BE2C (cell line): ENCODE measurements around the gene ICAM5.
A peak's percentile ranks its signal among the peaks of the same experiment; 100 is the strongest.

Source experiments
- DNase-seq: peaks from one replicate; pipeline ENCODE4 v3.0.0-alpha.2; 2020
- H3K27me3 ChIP-seq: fragments of 250-450 bp; sonication (Bioruptor Pico); 2 replicates; pipeline ENCODE4 v1.5.1; 2020; ENCODE audit warnings: mild to moderate bottlenecking
- H3K36me3 ChIP-seq: fragments of 250-450 bp; sonication (Bioruptor Pico); 2 replicates; pipeline ENCODE4 v1.5.1; 2020; ENCODE audit warnings: mild to moderate bottlenecking
- H3K4me1 ChIP-seq: fragments of 250-450 bp; sonication (Bioruptor Pico); 2 replicates; pipeline ENCODE4 v1.5.1; 2020
- H3K4me3 ChIP-seq: 2 replicates; pipeline ENCODE4 v1.5.1; 2011; ENCODE audit warnings: low read depth, low read length
- H3K9me3 ChIP-seq: fragments of 250-450 bp; sonication (Bioruptor Pico); 2 replicates; pipeline ENCODE4 v1.5.1; 2020
- CTCF ChIP-seq: IDR thresholded peaks from 2 replicates; pipeline ENCODE4 v1.5.1; 2012; ENCODE audit warnings: mild to moderate bottlenecking, low read depth, low read length

Gene ICAM5

GRCh38 chr19:10251792-10252694, 37.7 kb upstream of the ICAM5 start, which contains the start of gene MRPL4:
Gene MRPL4 (plus strand): TSS chr19:10252214. CDS start chr19:10252254, 40 bp downstream.
- Histone ChIP-seq H3K4me1 (no peaks in the 10 kb centered on the region), H3K27me3 (no peaks in the 10 kb centered on the region), H3K9me3 (no peaks in the 10 kb centered on the region), H3K4me3 (peak within 1 kb of the TSS; percentile 83), H3K36me3 (peaks cover 23% of the 10 kb centered on the region)
- no peak for TF ChIP-seq CTCF
- peak; percentile 97 for DNase-seq

GRCh38 chr19:10252707-10253106, 37.0 kb upstream of the ICAM5 start:
- Histone ChIP-seq H3K4me1 (no peaks in the 10 kb centered on the region), H3K27me3 (no peaks in the 10 kb centered on the region), H3K9me3 (no peaks in the 10 kb centered on the region), H3K4me3 (peak overlapping the region; percentile 83), H3K36me3 (peaks cover 30% of the 10 kb centered on the region)
- TF ChIP-seq CTCF, result no peak
- DNase-seq, result no peak

GRCh38 chr19:10254244-10254643, 35.5 kb upstream of the ICAM5 start:
- Histone ChIP-seq H3K9me3 (no peaks in the 10 kb centered on the region), H3K36me3 (peaks cover 40% of the 10 kb centered on the region), H3K4me1 (peaks cover 2% of the 10 kb centered on the region; the same call in 1 of the 2 replicates), H3K27me3 (no peaks in the 10 kb centered on the region), H3K4me3 (no peak overlapping the region)
- no peak for TF ChIP-seq CTCF
- no peak for DNase-seq

- TF ChIP-seq CTCF, result no peak
- no peaks in the 10 kb centered on the region for H3K9me3 ChIP-seq
- H3K4me3 ChIP-seq, result no peak overlapping the region
- H3K36me3 ChIP-seq, result peaks cover 45% of the 10 kb centered on the region
- no peaks in the 10 kb centered on the region for H3K27me3 ChIP-seq
- no peak for DNase-seq
- peaks cover 5% of the 10 kb centered on the region for H3K4me1 ChIP-seq
These were observed 34.4 kb upstream of the ICAM5 start for GRCh38 chr19:10255358-10255757.

DNA sequence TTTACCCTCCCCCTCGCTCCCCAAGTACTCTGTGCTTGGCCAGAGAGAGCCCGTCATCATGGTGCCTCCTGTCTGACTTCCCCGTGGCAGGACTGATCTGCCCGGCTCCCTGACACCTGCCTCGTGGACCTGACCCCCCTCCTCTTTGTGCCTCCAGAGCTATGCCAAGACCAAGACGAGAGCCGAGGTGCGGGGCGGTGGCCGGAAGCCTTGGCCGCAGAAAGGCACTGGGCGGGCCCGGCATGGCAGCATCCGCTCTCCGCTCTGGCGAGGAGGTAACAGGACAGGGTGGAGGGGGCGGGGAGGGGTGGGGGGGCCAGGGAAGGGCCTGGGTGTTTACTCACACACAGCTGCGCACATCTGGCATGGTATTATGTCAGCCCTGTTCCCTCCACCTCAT, 33.2 kb upstream of the ICAM5 start:
- DNase-seq, result no peak
- H3K9me3 ChIP-seq, result no peaks in the 10 kb centered on the region
- peaks cover 5% of the 10 kb centered on the region for H3K4me1 ChIP-seq
- no peak overlapping the region for H3K4me3 ChIP-seq
- H3K27me3 ChIP-seq, result no peaks in the 10 kb centered on the region
- no peak for TF ChIP-seq CTCF
- H3K36me3 ChIP-seq, result peaks cover 45% of the 10 kb centered on the region

DNA sequence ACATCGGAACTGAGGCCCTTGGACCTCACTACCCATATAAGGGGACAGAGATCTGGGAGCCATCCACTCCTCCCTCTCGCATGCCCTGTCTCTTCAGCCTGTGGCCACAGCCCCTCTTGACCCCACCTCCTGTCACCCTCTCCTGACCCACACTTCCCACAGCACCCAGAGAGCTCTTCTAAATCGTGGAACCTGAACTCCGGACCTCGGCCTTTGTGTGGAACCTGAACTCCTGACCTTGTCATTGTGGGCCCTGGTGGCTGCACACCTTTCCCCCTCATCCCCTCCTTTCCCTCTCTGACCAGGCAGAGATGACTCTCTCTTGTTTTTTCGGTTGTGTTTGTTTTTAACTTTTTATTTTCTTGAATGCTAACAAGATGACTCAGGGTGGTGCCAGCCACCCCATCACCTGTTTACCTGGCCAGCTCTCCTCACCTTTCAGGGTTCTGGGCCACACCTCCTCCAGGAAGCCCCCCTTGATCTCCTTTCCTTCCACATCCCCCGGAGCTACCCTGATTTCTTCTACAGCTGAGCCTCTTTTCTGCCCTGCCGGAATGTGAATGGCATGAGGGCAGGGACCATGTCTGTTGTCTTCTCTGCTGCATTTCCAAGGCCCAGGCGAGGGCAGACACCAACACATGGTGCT, 32.7 kb upstream of the ICAM5 start:
- Histone ChIP-seq H3K36me3 (peaks cover 45% of the 10 kb centered on the region), H3K4me3 (no peak overlapping the region), H3K4me1 (peaks cover 5% of the 10 kb centered on the region), H3K9me3 (no peaks in the 10 kb centered on the region), H3K27me3 (no peaks in the 10 kb centered on the region)
- no peak for TF ChIP-seq CTCF
- DNase-seq, result no peak
